HG03095 (cell line): ENCODE results near the gene FOXO3.

Experiments
- ATAC-seq: cut with Tn5 transposase; IDR thresholded peaks from one replicate; pipeline ENCODE4 v1.9.1; 2021; ENCODE audit warnings: moderate library complexity; ENCODE audit not compliant: unreplicated experiment

Gene FOXO3

DNA sequence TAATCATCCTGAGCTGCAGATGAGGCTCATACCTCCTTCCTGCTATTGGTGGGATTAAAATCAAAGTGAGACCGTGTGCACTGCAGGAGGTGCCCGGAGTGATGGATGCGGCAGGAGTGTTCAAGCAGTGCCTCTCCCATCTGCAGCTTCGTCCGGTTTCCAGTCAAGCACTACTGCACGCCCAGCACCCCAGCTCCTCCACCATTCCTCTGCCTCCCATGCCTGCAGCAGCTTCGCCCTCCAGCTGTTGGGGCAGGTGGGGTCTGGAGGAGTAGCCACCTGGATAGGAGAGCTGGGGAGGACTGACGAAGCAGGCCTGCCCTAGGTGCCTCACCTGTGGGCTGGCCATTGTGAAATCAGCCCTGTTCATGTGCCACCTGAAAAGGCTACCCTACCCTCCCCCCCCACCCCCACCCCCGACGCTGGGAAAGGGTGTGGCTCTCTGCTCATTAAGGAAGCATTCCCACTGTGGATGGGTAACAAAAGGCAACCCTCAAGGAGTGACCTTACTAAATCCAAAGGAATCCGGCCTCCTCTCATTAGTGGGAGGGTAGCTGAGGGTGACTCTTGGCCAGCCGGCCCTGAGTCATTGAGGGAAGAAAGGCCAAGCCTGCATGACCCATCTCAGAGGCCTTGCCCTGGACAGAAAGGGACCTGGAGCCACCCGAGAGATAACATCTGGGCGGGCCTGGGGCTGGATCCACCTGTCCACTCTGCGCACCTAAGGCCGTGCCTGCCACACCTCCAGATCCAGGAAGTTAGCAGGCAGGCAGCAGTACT is 171.6 kb downstream of the FOXO3 start:
- no peak for ATAC-seq

DNA sequence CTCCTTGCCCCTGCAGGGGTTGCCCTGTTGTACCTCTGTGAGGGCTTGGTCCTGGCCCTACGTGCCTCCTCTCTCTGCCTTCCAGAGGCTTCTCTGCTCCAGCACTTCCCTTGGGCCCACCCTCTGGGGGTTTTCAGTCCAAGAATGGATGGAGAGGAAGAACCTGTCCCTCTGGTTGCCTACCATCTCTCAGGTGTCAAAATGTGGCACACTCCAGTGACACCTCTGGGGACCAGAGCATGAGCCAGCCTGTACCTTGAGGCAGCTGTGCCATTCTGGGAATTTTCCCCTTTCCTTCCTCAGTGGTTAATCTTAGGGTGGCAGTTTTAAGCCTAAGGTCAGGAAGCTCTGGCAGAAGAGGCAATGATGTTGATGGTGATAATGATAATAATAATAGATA is 172.3 kb downstream of the FOXO3 start:
- ATAC-seq, result no peak

DNA sequence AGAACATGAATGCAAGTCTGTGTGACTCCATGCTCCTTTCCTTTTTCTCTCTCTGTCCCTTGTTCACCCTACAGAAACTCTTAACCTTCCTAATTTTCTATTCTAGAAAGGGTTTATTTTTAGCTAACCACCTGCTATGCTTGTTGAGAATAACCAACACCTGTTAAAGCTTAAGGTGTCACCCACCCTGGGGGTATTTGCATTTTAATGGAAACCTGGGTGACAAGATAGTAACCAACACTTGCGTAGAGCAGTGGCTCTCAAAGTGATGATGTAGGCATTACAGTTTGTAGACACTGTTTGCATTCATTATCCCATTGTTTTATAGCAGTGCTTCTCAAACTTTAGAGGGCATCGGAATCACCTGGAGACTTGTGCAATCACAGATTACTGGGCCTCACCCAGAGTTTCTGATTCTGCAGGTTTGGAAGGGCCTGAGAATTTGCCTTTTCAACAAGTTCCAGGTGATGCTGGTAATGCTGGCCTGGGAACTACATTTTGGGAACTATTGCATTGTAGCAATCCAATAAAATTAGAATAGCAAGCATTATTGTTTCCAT is 173.1 kb downstream of the FOXO3 start:
- no peak for ATAC-seq
